Tibial nerve (tissue), 4 donors: ENCODE results near the gene OPHN1. TPM values are rescaled to one million over a fixed set of nuclear protein-coding genes. Genes with fewer than 3 reads are reported as not detected.

Source experiments
- DNase-seq, 2 donors: peaks; one replicate each; pipeline ENCODE4 v3.0.0-alpha.2; 2019; ENCODE audit warnings: low spot score in 2 of 2
- H3K27ac ChIP-seq, 4 donors: fragments of 200-600 bp; sonication (generic) in 3 of 4; one replicate each; pipeline ENCODE4 v1.5.1; 2017 to 2019; ENCODE audit warnings: mild to moderate bottlenecking in 1 of 4
- H3K27me3 ChIP-seq, 2 donors: fragments of 200-600 bp; sonication (generic) in 1 of 2; one replicate each; pipeline versions ENCODE4 v1.5.1 to v1.6.0; 2017 to 2019
- H3K36me3 ChIP-seq, 3 donors: fragments of 200-600 bp; sonication (generic); one replicate each; pipeline ENCODE4 v1.5.1; 2018 to 2019
- H3K4me1 ChIP-seq, 4 donors: fragments of 200-600 bp; sonication (generic) in 3 of 4; one replicate each; pipeline ENCODE4 v1.5.1; 2017 to 2019
- H3K4me3 ChIP-seq, 4 donors: fragments of 200-600 bp; sonication (generic) in 3 of 4; one replicate each; pipeline ENCODE4 v1.5.1; 2017 to 2019; ENCODE audit warnings: mild to moderate bottlenecking in 1 of 4, moderate library complexity in 1 of 4
- H3K9me3 ChIP-seq, 4 donors: fragments of 200-600 bp; sonication (generic) in 3 of 4; one replicate each; pipeline ENCODE4 v1.5.1; 2017 to 2019
- EP300 ChIP-seq, 2 donors: sonication (generic); formaldehyde crosslinking; IDR thresholded peaks; one replicate each; pipeline ENCODE4 v1.6.1; 2017; ENCODE audit warnings: antibody characterized with exemption in 2 of 2, mild to moderate bottlenecking in 1 of 2
- POLR2A ChIP-seq, 2 donors: fragments of 450-650 bp; IDR thresholded peaks; one replicate each; pipeline ENCODE4 v1.6.1; 2017; ENCODE audit warnings: antibody characterized with exemption in 2 of 2, mild to moderate bottlenecking in 2 of 2, moderate library complexity in 2 of 2
- WGBS, 2 donors: methylation state at CpG; one replicate each; pipeline ENCODE4 v1.1.5; 2018; 5-methylcytosine and 5-hydroxymethylcytosine counted together
- total RNA-seq, 4 donors: library from RNA; depleted of rRNA; stranded (reverse); fragments of >200 nt; gene quantifications; one replicate each; pipeline ENCODE4 v1.1.0, GENCODE V29; 2016
- TF ChIP-seq, protein P1 (sequence below), 5 experiments: fragments of 200-600 bp in 3 of 5; fragments of 450-650 bp in 2 of 5; sonication (generic) in 3 of 5; IDR thresholded peaks; one replicate each; pipeline ENCODE4 v1.5.1; 2016 to 2019; ENCODE audit warnings: antibody characterized with exemption in 5 of 5, mild to moderate bottlenecking in 3 of 5, moderate library complexity in 2 of 5

Gene OPHN1
- total RNA-seq, 4 donors from 2014 or later = 13.2 to 27.1 (median 20.5) TPM

DNA sequence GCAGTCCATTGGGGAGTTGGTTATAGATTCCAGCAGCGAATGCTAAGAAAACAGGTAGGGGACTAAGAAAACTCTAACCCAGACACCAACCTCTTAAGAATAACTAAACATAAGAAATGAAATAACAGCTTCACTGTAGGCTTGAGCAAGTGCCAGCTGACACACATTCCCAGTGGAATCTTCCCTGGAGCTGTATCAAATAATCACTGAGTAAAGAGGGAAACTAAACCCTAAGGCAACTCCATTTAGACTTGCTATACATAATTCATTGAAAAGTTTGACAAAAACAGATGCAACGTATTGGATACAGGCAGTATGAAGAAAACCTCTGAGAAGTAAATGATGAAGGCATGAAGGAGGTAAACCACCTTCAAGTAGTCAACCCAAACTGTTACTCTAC is 293.5 kb downstream of the OPHN1 start:
- peaks cover 2 to 10% of the 10 kb centered on the region in 2 donors for H3K27me3 ChIP-seq
- no peaks in the 10 kb centered on the region for H3K36me3 ChIP-seq
- no peak overlapping the region for H3K4me3 ChIP-seq
- TF ChIP-seq POLR2A (IDR thresholded peaks at IDR 0.05) = no peak
- DNase-seq = no peak
- H3K4me1 ChIP-seq = no peaks in the 10 kb centered on the region
- 59 to 67% methylated on average over 2 of the region's 2 CpGs for WGBS, 2 donors
- H3K27ac ChIP-seq = no peak overlapping the region
- no peaks in the 10 kb centered on the region for H3K9me3 ChIP-seq

DNA sequence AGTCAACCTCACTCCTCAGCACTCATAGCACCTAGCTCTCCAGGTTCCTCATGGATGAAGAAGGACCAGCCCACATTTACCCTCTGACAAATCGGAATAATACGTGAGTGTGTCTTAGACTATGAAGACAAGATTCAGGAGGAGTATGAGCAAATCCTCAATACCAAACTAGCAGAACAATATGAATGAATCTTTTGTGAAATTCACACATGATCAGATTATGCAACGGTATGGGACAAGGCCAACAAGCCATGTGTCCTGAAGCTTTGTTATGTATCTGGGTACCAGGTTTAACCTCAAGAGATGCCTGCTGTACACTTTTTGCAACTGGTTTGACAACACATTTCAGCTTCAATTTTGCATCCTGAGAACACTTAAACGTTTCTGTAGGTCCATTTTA is 300.1 kb downstream of the OPHN1 start:
- no peaks in the 10 kb centered on the region for H3K9me3 ChIP-seq
- WGBS, 2 donors = 74 to 96% methylated on average over 3 to 4 of the region's 4 CpGs
- no peak overlapping the region for H3K4me3 ChIP-seq
- DNase-seq = peak in 1 of 2 donors; percentile 45
- no peaks in the 10 kb centered on the region for H3K4me1 ChIP-seq
- H3K27ac ChIP-seq = no peak overlapping the region
- peaks cover 0 to 10% (median 0%) of the 10 kb centered on the region in 3 donors for H3K36me3 ChIP-seq
- TF ChIP-seq, protein P1, sequence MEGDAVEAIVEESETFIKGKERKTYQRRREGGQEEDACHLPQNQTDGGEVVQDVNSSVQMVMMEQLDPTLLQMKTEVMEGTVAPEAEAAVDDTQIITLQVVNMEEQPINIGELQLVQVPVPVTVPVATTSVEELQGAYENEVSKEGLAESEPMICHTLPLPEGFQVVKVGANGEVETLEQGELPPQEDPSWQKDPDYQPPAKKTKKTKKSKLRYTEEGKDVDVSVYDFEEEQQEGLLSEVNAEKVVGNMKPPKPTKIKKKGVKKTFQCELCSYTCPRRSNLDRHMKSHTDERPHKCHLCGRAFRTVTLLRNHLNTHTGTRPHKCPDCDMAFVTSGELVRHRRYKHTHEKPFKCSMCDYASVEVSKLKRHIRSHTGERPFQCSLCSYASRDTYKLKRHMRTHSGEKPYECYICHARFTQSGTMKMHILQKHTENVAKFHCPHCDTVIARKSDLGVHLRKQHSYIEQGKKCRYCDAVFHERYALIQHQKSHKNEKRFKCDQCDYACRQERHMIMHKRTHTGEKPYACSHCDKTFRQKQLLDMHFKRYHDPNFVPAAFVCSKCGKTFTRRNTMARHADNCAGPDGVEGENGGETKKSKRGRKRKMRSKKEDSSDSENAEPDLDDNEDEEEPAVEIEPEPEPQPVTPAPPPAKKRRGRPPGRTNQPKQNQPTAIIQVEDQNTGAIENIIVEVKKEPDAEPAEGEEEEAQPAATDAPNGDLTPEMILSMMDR (IDR thresholded peaks at IDR 0.05) = no peak
- no peak for TF ChIP-seq EP300 (IDR thresholded peaks at IDR 0.05)
- TF ChIP-seq POLR2A (IDR thresholded peaks at IDR 0.05) = no peak
- peaks cover 0 to 2% of the 10 kb centered on the region in 2 donors for H3K27me3 ChIP-seq

DNA sequence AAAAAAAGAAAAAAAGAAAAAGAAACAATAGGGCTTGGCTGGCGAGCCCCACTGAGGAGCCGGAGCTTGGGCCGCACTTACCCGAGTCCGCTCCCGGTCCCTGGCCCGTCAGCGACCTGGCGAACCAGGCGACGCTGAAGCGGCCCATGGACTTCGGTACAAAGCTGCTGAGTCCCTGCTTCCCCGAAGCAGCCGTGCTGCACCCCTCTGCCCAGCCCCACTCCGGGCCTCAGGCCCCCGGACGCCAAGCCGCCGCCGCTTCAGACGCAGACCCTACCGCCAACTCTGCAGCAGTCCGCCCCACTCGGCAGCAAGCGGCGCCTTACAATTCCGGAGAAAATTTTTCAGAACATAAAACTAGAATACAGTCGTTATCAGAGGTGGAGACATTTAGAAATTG is 300.5 kb downstream of the OPHN1 start:
- Histone ChIP-seq H3K27me3 (peaks cover 0 to 2% of the 10 kb centered on the region in 2 donors), H3K4me1 (no peaks in the 10 kb centered on the region), H3K27ac (no peak overlapping the region), H3K36me3 (peaks cover 0 to 10% (median 0%) of the 10 kb centered on the region in 3 donors), H3K9me3 (no peaks in the 10 kb centered on the region), H3K4me3 (no peak overlapping the region)
- no peak for DNase-seq
- TF ChIP-seq POLR2A (IDR thresholded peaks at IDR 0.05) (no peak), EP300 (IDR thresholded peaks at IDR 0.05) (no peak)
- 89 to 97% methylated on average over 29 of the region's 29 CpGs for WGBS, 2 donors

DNA sequence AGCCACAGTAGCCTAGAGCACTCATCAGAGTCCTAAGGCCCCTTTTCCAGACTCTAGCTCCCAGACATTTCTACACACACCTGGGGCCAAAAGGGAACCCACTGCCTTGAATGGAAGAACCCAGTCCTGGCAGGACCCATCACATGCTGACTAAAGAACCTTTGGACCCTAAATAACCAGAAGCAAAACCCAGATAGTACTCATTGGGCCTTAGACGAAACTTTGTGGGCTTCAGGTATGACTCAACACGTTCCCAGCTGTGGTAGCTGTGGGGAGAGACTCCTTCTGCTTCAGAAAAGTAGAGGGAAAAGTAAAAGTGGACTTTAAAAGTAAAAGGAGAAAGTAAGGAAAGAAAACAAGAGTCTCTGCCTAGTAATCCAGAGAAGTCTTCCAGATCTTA is 311.5 kb downstream of the OPHN1 start:
- H3K27me3 ChIP-seq = no peaks in the 10 kb centered on the region
- H3K4me3 ChIP-seq = no peak overlapping the region
- H3K9me3 ChIP-seq = no peaks in the 10 kb centered on the region
- peaks cover 0 to 8% (median 0%) of the 10 kb centered on the region in 3 donors for H3K36me3 ChIP-seq
- DNase-seq = no peak
- H3K27ac ChIP-seq = no peak overlapping the region
- no peaks in the 10 kb centered on the region for H3K4me1 ChIP-seq
- TF ChIP-seq EP300 (IDR thresholded peaks at IDR 0.05) = no peak
- no peak for TF ChIP-seq POLR2A (IDR thresholded peaks at IDR 0.05)
- TF ChIP-seq, protein P1 (IDR thresholded peaks at IDR 0.05) = no peak
- 63 to 100% methylated on average over 2 of the region's 2 CpGs for WGBS, 2 donors

DNA sequence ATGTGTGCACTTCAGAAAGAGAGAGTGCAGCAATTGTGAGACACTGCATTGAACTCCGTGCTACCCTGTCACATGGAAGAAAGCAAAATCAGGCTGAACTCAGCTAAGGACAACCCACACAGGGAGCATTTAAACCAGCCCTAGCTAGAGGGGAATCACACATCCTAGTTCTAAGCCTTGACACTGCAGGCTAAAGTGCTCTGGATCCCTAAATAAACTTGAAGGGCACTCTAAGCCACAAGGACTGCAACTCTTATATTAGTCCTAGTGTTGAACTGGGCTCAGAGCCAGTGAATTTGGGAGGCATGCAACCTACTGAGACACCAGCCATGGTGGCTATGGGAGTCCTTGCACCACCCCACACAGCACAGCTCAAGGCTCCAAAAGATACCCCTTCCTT is 311.9 kb downstream of the OPHN1 start:
- DNase-seq = no peak
- Histone ChIP-seq H3K9me3 (no peaks in the 10 kb centered on the region), H3K36me3 (peaks cover 0 to 8% (median 0%) of the 10 kb centered on the region in 3 donors), H3K27me3 (no peaks in the 10 kb centered on the region), H3K4me3 (no peak overlapping the region), H3K27ac (no peak overlapping the region), H3K4me1 (no peaks in the 10 kb centered on the region)
- WGBS, 2 donors = 21 to 36% methylated on average over 1 of the region's 1 CpG
- no peak for TF ChIP-seq EP300 (IDR thresholded peaks at IDR 0.05)
- no peak for TF ChIP-seq POLR2A (IDR thresholded peaks at IDR 0.05)
- TF ChIP-seq, protein P1 (IDR thresholded peaks at IDR 0.05) = no peak

DNA sequence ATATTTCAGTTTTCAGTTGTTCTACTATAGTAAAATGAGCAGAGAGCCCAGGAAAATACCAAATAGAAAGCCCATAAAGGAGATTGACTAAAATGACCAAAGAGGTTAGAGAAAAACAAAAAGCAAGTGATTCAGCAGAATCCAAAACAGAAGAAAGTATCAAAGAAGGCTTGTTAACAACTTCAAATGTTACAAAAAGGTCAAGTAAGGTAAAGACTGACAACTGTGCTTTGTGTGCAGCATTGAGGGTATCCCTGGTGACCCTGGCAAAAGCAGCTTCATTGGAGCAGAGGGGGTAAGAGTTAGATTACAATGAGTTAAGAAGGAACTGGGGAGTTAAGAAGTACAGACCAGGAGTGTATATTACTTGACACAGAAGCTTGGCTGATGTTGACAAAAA is 317.9 kb downstream of the OPHN1 start:
- no peaks in the 10 kb centered on the region for H3K9me3 ChIP-seq
- DNase-seq = no peak
- no peak overlapping the region for H3K4me3 ChIP-seq
- peaks cover 0 to 5% of the 10 kb centered on the region in 2 donors for H3K27me3 ChIP-seq
- H3K27ac ChIP-seq = no peak overlapping the region
- H3K4me1 ChIP-seq = peaks cover 0 to 27% (median 3%) of the 10 kb centered on the region in 4 donors
- TF ChIP-seq POLR2A (IDR thresholded peaks at IDR 0.05) (no peak), EP300 (IDR thresholded peaks at IDR 0.05) (no peak)
- TF ChIP-seq, protein P1 (IDR thresholded peaks at IDR 0.05) = no peak
- H3K36me3 ChIP-seq = peaks cover 0 to 8% (median 0%) of the 10 kb centered on the region in 3 donors
